IPS DF 4.7 (cell line): ENCODE measurements around the gene DOC2A.
"Not testable (repeated sequence)": the region's sequence is repeated elsewhere in the genome, so short reads cannot be mapped to it uniquely, and the experiment has no call there.

Experiments
- DNase-seq: peaks from one replicate; pipeline ENCODE4 v3.0.0-alpha.2; 2013; ENCODE audit warnings: low spot score; ENCODE audit errors: extremely low read depth

The DOC2A gene

DNA sequence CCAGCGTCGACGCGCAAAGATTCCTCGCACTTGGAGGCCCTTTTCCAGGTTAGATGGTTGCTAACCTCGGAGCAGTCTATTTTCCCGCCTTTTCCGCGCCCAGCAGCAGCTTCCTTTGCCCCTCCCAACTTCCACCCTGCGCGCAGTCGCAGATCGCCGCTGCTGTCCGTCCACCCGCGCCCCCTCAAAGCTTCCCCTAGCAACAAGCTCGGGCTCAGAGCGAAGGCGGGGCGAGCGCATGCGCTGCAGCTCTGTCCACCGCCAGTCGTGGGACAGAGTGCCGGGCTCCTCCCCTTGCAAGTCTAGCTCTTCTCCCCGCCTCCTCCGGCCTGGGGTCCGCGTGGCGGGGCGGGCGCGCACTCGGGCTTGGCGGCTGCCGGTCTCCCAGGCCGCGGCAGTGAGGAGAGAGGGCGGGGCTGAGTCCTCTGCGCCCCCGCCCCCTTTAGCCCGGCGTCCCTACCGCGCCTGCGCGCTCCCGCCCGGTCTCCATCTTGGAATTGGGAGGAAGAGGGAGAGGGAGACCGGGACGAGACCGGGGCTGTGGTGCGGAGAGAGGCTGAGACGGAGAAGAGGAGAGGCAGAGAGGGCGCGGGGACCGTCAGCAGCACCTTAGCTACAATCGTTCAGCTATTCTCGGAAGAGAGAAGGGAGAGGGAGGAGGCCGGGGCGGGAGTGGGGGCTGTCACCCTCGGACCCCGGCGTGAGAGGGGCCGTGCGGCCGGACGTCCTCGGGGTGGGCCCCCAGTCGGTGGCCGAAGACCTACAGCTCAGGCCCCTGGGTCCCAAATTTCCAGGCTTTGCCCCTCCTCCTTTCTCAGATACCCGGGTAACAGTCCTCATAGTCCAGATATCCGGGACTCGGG lies 37.2 kb downstream of the DOC2A start, which contains the start of gene TAOK2:
Gene TAOK2 (plus strand): TSS at position 485 of the 863 bp plus-strand sequence. CDS start 3,905 bp downstream, outside the sequence.
- DNase-seq = no peak

DNA sequence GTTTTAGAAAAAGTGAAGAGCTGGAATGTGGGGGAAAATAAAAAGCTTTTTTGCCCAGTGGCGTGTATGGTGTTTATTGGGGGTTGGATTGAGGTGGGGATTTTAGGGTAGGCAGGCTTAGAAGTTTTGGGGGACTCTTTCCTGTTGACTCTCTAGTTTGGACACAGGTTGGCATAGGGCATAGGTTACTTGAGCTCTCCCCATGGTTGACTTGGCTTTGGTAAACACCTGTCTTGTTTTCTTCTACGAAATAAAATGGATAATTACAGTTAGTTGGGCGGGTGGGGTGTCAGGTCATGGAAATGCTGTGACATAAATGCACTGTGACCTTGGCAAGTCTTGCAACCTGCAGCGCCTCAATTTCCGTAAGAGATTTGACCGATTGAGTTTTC lies 37.8 kb downstream of the DOC2A start:
- DNase-seq = no peak

DNA sequence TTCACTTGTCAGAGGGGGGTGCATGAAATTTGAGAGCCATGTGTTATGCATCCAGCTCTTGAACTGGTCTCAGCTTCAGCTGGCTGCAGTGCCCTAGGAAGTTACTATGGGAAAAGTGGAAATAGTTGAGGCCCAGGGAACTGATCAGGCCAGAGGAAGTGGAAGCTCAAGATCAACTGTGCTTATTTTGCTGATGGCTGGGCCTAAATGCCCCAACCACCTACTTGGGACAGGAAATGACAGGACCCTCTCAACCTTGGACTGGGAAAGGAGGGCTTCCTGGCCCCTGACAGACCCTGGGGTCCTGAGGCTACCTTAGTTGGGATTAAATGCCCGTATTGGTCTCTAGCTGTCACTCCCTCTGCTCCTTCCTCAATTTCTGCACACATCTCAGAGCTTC lies 38.3 kb downstream of the DOC2A start:
- no peak for DNase-seq

DNA sequence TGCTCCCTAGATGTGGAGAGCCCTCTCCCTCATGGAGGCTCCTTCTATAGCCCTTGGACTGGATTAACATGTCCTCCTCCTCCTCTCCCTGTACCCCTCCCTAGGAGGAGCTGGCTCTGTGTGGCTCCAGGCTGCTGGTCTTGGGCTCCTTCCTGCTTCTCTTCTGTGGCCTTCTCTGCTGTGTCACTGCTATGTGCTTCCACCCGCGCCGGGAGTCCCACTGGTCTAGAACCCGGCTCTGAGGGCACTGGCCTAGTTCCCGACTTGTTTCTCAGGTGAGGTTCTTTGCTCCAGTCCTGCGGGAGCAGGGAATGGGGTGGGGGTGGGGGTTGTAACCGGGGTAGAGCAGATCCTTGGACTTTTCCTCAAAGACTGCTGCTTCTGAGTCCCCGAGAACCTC lies 39.5 kb downstream of the DOC2A start:
- no peak for DNase-seq

DNA sequence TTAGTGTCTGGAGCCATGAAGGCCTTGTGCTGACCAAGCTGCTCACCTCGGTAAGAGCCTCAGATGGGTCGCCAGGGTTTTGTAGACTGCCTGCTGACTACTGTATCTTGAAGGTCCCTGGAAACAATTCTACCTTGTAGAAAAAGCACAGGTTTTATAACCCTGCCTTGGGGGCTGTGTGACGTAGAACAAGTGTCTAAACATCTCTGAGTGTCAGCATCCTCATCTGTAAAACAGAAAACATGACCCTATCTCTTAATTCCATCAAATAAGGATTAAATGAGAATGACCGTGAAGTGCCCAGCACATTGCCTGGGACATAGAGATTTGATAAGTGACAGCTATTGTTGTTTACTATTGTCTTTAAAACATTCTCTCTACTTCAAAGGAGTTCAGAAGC lies 42.6 kb downstream of the DOC2A start:
- DNase-seq = no peak

DNA sequence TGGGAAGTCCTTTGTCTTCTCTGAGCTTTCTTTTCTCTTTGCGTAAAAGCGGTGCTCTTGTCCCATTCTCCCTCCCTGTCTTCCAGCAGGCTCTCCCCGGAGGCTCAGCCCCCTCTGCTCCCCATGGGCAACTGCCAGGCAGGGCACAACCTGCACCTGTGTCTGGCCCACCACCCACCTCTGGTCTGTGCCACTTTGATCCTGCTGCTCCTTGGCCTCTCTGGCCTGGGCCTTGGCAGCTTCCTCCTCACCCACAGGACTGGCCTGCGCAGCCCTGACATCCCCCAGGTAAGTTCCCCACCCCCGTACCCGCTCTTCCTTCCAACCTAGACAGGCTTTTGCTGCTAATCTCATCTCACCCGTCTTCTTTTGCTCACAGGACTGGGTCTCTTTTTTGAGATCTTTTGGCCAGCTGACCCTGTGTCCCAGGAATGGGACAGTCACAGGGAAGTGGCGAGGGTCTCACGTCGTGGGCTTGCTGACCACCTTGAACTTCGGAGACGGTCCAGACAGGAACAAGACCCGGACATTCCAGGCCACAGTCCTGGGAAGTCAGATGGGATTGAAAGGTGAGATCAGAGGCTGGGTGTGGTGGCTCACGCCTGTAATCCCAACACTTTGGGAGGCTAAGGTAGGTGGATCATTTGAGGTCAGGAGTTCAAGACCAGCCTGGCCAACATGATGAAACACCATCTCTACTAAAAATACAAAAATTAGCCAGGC lies 47.6 kb downstream of the DOC2A start:
- DNase-seq = no peak

DNA sequence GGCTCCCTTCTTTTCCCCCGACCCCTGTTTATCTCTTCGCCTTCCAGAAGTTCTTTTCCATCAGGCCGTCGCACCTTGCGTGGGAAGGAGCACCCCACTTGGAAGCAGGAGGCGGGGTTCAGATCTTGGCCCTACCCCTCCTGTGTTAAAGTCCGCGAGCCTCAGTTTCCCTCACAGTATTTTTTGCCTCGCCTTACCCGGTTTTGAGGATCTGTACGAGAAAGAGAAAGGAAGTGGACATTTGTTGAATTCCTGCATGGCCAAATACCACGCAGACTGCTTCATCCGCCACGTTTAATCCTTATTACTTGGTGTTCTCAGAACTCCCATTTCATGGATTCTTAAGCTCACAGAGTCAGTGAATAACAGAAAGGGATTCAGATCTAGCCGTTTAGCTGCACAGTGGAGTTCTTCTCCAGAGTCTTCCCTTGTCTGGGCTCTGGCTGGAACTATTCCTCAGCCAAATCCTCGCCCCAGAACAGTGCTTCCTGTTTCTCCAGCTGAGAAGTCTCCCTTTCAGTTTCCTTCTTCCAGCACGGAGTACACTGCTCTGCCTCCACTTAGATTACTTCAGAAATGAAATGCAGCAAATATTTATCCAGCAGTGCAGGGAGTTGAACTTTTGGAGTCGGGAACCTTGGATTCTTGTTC lies 48.4 kb downstream of the DOC2A start:
- DNase-seq = no peak

DNA sequence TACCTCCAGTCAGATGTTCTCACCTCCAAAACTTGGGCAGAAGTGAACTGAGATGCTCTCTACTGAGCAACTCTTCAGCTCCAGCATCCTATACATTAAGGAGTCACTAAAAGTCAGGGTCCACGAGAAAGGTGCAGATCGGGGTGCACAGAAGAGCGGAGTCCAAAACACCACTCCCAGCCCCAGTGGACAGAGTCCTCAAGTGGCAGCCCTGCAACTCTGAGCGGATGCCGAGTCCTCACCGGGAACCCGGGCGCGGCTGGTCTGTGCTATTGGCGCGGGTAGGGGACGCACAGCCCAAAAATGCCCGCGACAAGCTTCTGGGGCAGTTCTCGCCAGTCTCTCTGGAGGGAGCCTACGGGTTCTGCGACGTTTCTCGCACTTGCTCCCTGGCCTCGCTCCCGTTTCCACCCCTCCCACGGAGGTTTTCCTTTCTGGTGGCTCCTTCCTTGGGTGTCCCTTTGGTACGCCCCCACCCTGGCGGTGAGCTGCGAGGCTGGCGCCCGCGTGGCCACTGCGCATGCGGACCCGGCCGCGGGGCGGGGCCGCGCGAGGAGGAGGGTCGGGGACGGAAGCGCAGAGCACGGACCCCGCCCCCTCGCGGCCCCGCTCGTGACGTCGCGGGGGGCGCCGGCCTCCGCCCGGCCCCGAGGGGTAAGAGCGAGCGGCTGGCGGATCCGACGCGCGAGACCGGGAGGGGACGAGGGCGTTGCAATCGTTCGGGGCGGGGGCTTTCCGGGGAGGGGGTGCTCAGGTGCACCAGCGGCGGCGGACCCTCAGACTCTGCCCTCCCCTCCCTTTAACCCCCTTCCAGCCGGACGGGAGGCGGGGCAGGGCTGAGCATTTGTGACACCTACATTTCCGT lies 49.1 kb downstream of the DOC2A start, which contains the start of gene TMEM219:
Gene TMEM219 (plus strand): TSS at position 601 of the 865 bp plus-strand sequence. CDS start 1,065 bp downstream, outside the sequence.
- DNase-seq = peak; percentile 30

DNA sequence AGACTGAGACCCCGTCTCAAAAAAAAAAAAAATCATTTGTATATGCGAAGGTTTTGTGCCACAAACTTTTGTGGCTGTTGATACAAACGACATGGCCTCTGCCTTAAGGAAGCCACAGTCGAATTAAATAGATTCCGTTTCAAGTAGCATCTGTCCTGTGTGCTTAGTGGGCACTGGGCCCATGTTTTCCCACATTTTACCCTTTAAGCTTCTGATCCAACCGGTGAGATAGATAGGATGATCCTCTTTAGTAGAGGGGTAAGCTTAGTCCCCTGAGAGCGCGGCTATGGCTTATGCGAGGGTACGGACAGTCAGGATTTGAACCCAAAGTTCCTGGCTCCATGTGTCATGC lies 49.7 kb downstream of the DOC2A start:
- no peak for DNase-seq

DNA sequence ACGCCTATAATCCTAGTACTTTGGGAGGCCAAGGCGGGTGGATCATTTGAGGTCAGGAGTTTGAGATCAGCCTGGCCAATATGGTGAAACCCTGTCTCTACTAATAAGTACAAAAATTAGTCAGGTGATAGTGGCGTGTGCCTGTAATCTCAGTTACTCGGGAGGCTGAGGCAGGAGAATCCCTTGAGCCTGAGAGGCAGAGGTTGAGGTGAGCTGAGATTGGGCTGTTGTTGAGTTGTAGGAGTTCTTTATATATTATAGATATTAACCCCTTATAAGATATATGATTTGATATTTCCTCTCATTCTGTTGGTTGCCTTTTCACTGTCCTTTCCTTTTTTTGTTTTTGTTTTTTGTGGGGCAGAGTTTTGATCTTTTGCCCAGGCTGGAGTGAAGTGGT lies 51.0 kb downstream of the DOC2A start:
- DNase-seq = not testable (repeated sequence)

DNA sequence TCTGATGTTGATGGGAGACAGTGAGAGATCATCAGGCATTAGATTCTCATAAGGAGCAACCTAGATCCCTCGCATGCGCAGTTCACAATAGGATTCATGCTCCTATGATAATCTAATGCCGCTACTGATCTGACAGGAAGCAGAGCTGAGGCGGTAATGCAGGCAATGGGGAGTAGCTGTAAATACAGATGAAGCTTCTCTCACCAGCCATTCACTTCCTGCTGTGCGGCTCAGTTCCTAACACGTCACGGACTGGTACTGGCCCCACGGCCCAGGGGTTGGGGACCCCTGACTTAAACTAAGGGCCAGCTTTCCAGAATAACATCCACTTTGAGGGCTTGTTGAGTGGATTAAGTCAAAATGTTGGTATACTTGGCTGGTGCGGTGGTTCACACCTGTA lies 51.5 kb downstream of the DOC2A start:
- no peak for DNase-seq

DNA sequence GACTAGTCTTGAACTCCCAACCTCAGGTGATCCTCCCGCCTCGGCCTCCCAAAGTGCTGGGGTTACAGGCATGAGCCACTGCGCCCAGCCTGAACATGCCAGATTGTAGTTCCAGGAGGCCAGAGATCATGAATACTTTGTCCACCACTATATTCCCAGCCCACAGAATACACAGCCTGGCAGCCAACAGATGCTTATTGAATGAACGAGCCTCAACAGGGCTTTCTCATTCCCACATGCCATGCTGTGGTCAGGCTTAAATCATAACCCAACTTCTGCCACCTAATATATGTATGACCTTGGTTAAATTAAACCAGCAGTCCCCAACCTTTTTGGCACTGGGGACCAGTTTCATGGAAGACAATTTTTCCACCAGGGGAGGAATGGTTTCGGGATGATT lies 52.1 kb downstream of the DOC2A start:
- no peak for DNase-seq
